Natural killer cell treated with Interleukin-12 subunit alpha and Interleukin-12 subunit beta and Interleukin-15 and Interleukin-18, amount 100 ng/mL, for 72 hours (primary cell): ENCODE measurements around the gene CCSER2. TPM values are rescaled to one million over a fixed set of nuclear protein-coding genes. Genes with fewer than 3 reads are reported as not detected.

ENCODE experiments used
- ATAC-seq, 2 donors: fragments of 150-1000 bp; cut with Tn5 transposase in 1 of 2; sonication (Bioruptor Pico), chemical (Tn5 transposase) in 1 of 2; 2 replicates each; pipeline ENCODE4 v1.10.0; 2021
- DNase-seq: peaks from one replicate; pipeline ENCODE4 v3.0.0; 2022; ENCODE audit warnings: low spot score
- H3K27ac Mint-ChIP-seq, 2 donors: 1 replicate in 1 of 2; 2 replicates in 1 of 2; pipeline ENCODE4 v1.8.0; 2022; ENCODE audit warnings: mixed read lengths in 2 of 2, mild to moderate bottlenecking in 1 of 2, moderate library complexity in 1 of 2
- H3K27me3 Mint-ChIP-seq, 2 donors: 1 replicate in 1 of 2; 2 replicates in 1 of 2; pipeline ENCODE4 v1.8.0; 2022; ENCODE audit warnings: mixed read lengths in 2 of 2
- H3K36me3 Mint-ChIP-seq: one replicate; pipeline ENCODE4 v1.8.0; 2022; ENCODE audit warnings: mixed read lengths
- H3K4me1 Mint-ChIP-seq, 2 donors: 1 replicate in 1 of 2; 2 replicates in 1 of 2; pipeline ENCODE4 v1.8.0; 2022; ENCODE audit warnings: low read depth in 2 of 2, mixed read lengths in 2 of 2, mild to moderate bottlenecking in 1 of 2
- H3K4me3 Mint-ChIP-seq: one replicate; pipeline ENCODE4 v1.8.0; 2022; ENCODE audit warnings: mixed read lengths
- H3K9me3 Mint-ChIP-seq: 2 replicates; pipeline ENCODE4 v1.8.0; 2022; ENCODE audit warnings: mixed read lengths
- total RNA-seq, 2 donors: library from RNA; stranded (reverse); gene quantifications; one replicate each; pipeline ENCODE4 v1.2.3, GENCODE V29; 2022

CCSER2 gene
- total RNA-seq, 2 donors from 2014 or later, result 90.4 to 135 TPM

- Mint-ChIP-seq H3K4me3 (no peak overlapping the region), H3K9me3 (no peaks in the 10 kb centered on the region), H3K27ac (no peak overlapping the region), H3K27me3 (peaks cover 22 to 30% of the 10 kb centered on the region in 2 donors), H3K36me3 (no peaks in the 10 kb centered on the region), H3K4me1 (no peaks in the 10 kb centered on the region)
- DNase-seq (no peak), ATAC-seq (no peak)
Measured at GRCh38 chr10:84552478-84552877, 224.1 kb downstream of the CCSER2 start.

DNA sequence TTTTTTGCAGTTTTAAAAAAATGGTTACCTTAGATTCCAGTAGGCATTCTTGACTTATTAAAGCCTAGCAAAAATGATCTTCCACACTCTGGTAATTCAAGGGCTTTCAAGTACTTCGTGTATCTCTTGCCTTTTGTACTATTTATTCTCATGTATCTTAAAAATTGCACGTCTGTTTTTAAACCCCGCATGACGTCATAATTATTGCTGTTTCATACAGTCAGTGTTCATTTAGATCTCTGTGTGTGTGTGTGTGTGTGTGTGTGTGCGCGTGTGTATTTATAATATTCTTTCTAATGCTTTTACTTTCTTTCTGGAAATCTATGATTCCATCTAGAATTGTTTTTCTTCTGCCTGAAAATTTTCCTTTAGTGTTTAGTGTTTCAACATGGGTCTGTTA lies 234.2 kb downstream of the CCSER2 start:
- Mint-ChIP-seq H3K27ac (no peak overlapping the region), H3K27me3 (peaks cover 24 to 57% of the 10 kb centered on the region in 2 donors), H3K4me1 (no peaks in the 10 kb centered on the region), H3K9me3 (no peaks in the 10 kb centered on the region), H3K36me3 (no peaks in the 10 kb centered on the region), H3K4me3 (no peak overlapping the region)
- ATAC-seq (no peak), DNase-seq (no peak)

DNA sequence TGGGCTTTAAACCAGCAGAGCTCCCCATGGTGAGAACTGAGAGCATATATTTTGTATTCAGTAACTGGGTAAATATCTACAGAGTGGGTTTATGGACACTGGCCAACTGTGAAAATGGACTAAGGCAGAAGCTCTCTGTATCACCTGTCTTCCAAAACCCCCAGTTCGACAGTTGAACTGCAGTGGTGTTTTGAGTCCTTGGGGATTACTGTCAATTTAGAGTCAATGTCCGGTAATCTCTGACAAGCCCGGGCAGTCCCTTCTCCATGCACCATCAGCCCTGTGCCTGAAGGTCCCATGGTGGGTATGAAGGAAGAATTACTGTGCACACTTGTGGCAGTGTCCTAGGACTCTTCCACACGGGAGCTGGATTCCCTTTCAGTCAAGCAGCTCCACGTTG lies 235.0 kb downstream of the CCSER2 start:
- Mint-ChIP-seq H3K27me3 (peaks cover 26 to 59% of the 10 kb centered on the region in 2 donors), H3K4me3 (no peak overlapping the region), H3K4me1 (no peaks in the 10 kb centered on the region), H3K27ac (no peak overlapping the region), H3K9me3 (no peaks in the 10 kb centered on the region), H3K36me3 (no peaks in the 10 kb centered on the region)
- DNase-seq (no peak), ATAC-seq (no peak)

DNA sequence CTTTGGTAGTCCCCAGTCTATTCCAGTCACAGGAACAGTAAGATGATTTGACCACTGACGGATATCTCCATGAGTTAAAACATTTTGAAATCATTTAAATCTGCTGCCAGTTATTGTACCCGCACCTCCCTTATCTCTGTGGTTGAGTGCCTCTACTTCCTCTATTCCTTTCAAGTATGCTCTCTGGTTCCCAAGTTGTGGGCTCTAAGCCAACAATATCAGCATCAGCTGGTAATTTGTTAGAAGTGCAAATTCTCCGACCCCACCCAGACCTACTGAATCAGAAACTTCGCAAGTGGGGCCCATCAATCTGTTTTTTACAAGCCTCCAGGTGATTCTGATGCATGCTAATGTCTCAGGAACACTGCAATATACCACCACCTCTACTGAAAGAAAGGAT lies 235.5 kb downstream of the CCSER2 start:
- Mint-ChIP-seq H3K27ac (no peak overlapping the region), H3K4me1 (no peaks in the 10 kb centered on the region), H3K4me3 (no peak overlapping the region), H3K9me3 (no peaks in the 10 kb centered on the region), H3K27me3 (peaks cover 30 to 63% of the 10 kb centered on the region in 2 donors), H3K36me3 (no peaks in the 10 kb centered on the region)
- DNase-seq (no peak), ATAC-seq (no peak)

DNA sequence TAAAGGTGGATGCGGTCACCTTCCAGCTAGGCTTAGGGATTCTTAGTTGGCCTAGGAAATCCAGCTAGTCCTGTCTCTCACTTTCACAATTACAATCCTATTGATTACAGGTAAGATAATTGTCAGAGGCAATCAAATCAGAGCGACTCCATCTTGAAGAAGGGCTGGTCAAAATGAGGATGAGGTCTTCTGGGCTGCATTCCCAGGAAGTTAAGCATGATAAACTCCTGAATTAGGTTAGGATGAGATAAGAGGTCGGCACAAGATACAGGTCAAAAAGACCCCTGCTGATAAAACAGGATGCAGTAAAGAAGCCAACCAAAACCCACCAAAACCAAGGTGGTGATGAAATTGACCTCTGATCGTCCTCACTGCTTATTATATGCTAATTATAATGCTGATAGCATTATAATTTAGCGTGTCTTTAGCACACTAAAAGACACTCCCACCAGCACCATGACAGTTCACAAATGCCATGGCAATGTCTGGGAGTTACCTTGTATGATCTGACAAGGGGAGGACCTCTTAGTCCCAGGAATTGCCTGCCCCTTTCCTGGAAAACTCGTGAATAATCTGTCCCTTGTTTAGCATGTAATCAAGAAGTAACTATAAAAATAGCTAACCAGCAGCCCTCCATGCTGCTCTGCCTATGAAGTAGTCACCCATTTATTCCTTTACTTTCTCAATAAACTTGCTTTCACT lies 237.6 kb downstream of the CCSER2 start:
- H3K27me3 Mint-ChIP-seq, result peaks cover 31 to 70% of the 10 kb centered on the region in 2 donors
- DNase-seq, result no peak

DNA sequence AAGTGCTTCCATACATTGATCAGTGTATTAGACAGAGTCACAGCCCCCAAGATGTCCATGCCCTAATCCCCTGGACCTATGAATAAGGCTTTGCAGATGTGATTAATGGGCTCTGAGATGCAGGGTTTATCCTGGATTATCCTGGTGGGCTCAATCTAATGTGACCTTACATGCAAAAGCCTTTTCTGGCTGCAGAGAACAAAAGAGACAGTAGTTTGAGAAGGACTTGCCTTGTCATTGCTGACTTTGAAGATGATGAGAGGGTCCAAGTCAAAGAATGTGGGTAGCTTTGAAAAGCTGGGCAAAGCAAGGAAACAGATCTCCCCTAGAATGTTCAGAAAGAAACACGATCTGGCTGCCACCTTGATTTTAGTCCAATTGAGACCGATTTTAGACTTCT lies 238.7 kb downstream of the CCSER2 start:
- H3K9me3 Mint-ChIP-seq, result no peaks in the 10 kb centered on the region
- DNase-seq, result no peak
- peaks cover 31 to 69% of the 10 kb centered on the region in 2 donors for H3K27me3 Mint-ChIP-seq
- no peaks in the 10 kb centered on the region for H3K36me3 Mint-ChIP-seq
- no peaks in the 10 kb centered on the region for H3K4me1 Mint-ChIP-seq
- no peak overlapping the region for H3K4me3 Mint-ChIP-seq
- H3K27ac Mint-ChIP-seq, result no peak overlapping the region
- no peak for ATAC-seq

More for the DNA sequence above, 237.6 kb downstream of the CCSER2 start:
- Mint-ChIP-seq H3K27ac (no peak overlapping the region), H3K36me3 (no peaks in the 10 kb centered on the region), H3K4me3 (no peak overlapping the region), H3K4me1 (no peaks in the 10 kb centered on the region), H3K9me3 (no peaks in the 10 kb centered on the region)
- ATAC-seq, result no peak

Other genes with a start within 250 kb of the CCSER2 start
- 100 to 1,000 TPM; 121 to 157 TPM for gene GHITM, start 189.1 kb upstream of the CCSER2 start, total RNA-seq
- not detected for gene GPR15LG, start 154.8 kb upstream of the CCSER2 start, total RNA-seq
- gene CDHR1, start 134.1 kb upstream of the CCSER2 start, total RNA-seq, result 10 to 100 TPM in 1 of 2 donors, 1 to 10 TPM in 1; 3.3 to 10.2 TPM
- not detected for gene LRIT2, start 103.0 kb upstream of the CCSER2 start, total RNA-seq
- gene LRIT1, start 87.0 kb upstream of the CCSER2 start, total RNA-seq, result not detected
- not detected for gene RGR, start 83.5 kb upstream of the CCSER2 start, total RNA-seq